ENCODE data around the gene TMEM222.

Gene TMEM222

DNA sequence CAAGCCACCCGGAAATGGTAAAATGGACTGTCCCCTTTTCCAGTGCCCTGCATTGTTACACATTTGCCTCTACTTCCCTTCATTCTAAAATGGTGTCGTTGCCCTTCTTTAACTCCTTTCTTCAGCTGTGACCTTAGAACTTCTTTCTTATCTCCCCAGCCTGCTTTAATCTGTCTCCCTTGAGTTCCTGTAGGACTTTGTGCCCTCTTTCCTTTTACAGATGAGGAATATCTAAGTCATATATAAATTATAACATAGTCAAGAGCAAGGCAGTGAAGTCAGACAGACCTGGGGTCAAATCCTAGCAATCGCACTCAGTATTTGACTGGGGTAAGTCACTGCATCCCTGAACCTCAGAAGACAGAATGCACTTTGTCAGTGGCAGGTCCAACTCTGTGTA lies 31.4 kb upstream of the TMEM222 start:
- DNase-seq (ENCODE audit: low spot score): no peak
- in situ Hi-C loops (cut with MboI; ENCODE audit: low sequenced_read_pairs, unreplicated experiment): loop anchor here (25.0 kb wide), 1 partner anchor 103 kb away; no protein-coding TSS in a partner anchor
- no peak for TF ChIP-seq CTCF (IDR thresholded peaks at IDR 0.05; ENCODE audit: borderline replicate concordance, control extremely low read depth, extremely low read depth, insufficient read depth, missing control alignments)

DNA sequence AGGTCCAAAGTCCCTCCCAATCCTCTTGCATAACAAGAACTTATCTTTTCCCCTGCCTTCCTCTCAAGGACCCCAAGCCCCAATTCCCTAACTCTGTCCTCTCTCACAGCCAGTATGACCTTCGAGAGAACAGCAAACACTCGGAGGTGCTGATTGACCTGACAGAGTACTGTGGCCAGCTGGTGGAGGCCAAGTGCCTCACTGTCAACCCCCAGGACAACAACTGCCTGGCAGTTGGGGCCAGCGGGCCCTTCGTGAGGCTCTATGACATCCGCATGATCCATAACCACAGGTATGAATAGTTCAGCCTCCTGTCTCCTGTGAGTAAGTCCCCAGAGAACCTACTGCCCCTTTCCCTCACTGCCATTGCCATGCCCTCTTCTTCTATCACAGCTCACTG lies 29.9 kb upstream of the TMEM222 start:
- no peak for TF ChIP-seq CTCF (IDR thresholded peaks at IDR 0.05; ENCODE audit: borderline replicate concordance, control extremely low read depth, extremely low read depth, insufficient read depth, missing control alignments)
- DNase-seq (ENCODE audit: low spot score): no peak
- in situ Hi-C loops (cut with MboI; ENCODE audit: low sequenced_read_pairs, unreplicated experiment): loop anchor here (25.0 kb wide), 1 partner anchor 105 kb away; no protein-coding TSS in a partner anchor

GRCh38 chr1:27293915-27294314 lies 28.0 kb upstream of the TMEM222 start:
- in situ Hi-C loops (cut with MboI; ENCODE audit: low sequenced_read_pairs, unreplicated experiment): loop anchor here (25.0 kb wide), 1 partner anchor 107 kb away; no protein-coding TSS in a partner anchor
- TF ChIP-seq CTCF (IDR thresholded peaks at IDR 0.05; ENCODE audit: borderline replicate concordance, control extremely low read depth, extremely low read depth, insufficient read depth, missing control alignments): no peak
- no peak for DNase-seq (ENCODE audit: low spot score)

GRCh38 chr1:27296773-27297291 lies 25.1 kb upstream of the TMEM222 start:
- in situ Hi-C loops (cut with MboI; ENCODE audit: low sequenced_read_pairs, unreplicated experiment): loop anchor here (5.0 to 25.0 kb wide), 2 partner anchors 95 to 110 kb away; partner anchors contain the start of gene GPR3
- peak; percentile 79 for DNase-seq (ENCODE audit: low spot score)
- peak; percentile 75 for TF ChIP-seq CTCF (IDR thresholded peaks at IDR 0.05; ENCODE audit: borderline replicate concordance, control extremely low read depth, extremely low read depth, insufficient read depth, missing control alignments)

DNA sequence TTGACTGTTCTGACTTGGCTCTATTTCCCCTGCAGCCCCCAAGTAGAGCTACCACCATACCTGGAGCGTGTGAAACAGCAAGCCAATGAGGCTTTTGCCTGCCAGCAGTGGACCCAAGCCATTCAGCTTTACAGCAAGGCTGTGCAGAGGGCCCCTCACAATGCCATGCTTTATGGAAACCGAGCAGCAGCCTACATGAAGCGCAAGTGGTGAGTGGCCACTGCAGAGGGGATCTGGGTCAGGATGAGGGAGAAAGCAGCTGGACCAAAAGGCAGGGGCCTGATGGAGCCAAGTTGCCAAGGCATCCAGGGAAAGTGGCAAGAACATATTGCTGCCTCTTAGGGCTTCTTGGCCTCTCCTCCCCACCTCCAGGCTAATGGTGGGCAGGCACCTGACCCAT lies 24.1 kb upstream of the TMEM222 start:
- no peak for TF ChIP-seq CTCF (IDR thresholded peaks at IDR 0.05; ENCODE audit: borderline replicate concordance, control extremely low read depth, extremely low read depth, insufficient read depth, missing control alignments)
- in situ Hi-C loops (cut with MboI; ENCODE audit: low sequenced_read_pairs, unreplicated experiment): loop anchor here (5.0 to 25.0 kb wide), 2 partner anchors 94 to 111 kb away; partner anchors contain the start of gene GPR3
- no peak for DNase-seq (ENCODE audit: low spot score)

GRCh38 chr1:27298632-27299384 lies 23.2 kb upstream of the TMEM222 start:
- in situ Hi-C loops (cut with MboI; ENCODE audit: low sequenced_read_pairs, unreplicated experiment): loop anchor here (5.0 to 25.0 kb wide), 2 partner anchors 93 to 112 kb away; partner anchors contain the start of gene GPR3
- DNase-seq (ENCODE audit: low spot score): no peak
- no peak for TF ChIP-seq CTCF (IDR thresholded peaks at IDR 0.05; ENCODE audit: borderline replicate concordance, control extremely low read depth, extremely low read depth, insufficient read depth, missing control alignments)

Data from GM13976 (cell line).